Measurements from ENCODE around the gene SLITRK2.

The SLITRK2 gene

GRCh38 chrX:145821898-145822571 lies 4.4 kb downstream of the SLITRK2 start:
- no peak overlapping the region for H3K27ac ChIP-seq (ENCODE audit: insufficient read depth, low read length, poor library complexity, severe bottlenecking)
- H3K4me3 ChIP-seq (ENCODE audit: insufficient read depth, low read depth, low read length, poor library complexity, severe bottlenecking), result no peak overlapping the region
- H3K9me3 ChIP-seq (ENCODE audit: control insufficient read depth, low read length), result no peaks in the 10 kb centered on the region
- no peaks in the 10 kb centered on the region for H3K4me1 ChIP-seq (ENCODE audit: control insufficient read depth, insufficient read depth, low read length, poor library complexity, severe bottlenecking)
- no peaks in the 10 kb centered on the region for H3K27me3 ChIP-seq (replicated peaks; ENCODE audit: control insufficient read depth, insufficient read depth, low read length, poor library complexity, severe bottlenecking)
- no peak for DNase-seq
- H3K36me3 ChIP-seq (ENCODE audit: control insufficient read depth, insufficient read depth, low read length), result no peaks in the 10 kb centered on the region

GRCh38 chrX:145823132-145823531 lies 5.5 kb downstream of the SLITRK2 start:
- H3K4me1 ChIP-seq (ENCODE audit: control insufficient read depth, insufficient read depth, low read length, poor library complexity, severe bottlenecking), result no peaks in the 10 kb centered on the region
- H3K9me3 ChIP-seq (ENCODE audit: control insufficient read depth, low read length), result no peaks in the 10 kb centered on the region
- no peaks in the 10 kb centered on the region for H3K36me3 ChIP-seq (ENCODE audit: control insufficient read depth, insufficient read depth, low read length)
- no peaks in the 10 kb centered on the region for H3K27me3 ChIP-seq (replicated peaks; ENCODE audit: control insufficient read depth, insufficient read depth, low read length, poor library complexity, severe bottlenecking)
- H3K27ac ChIP-seq (ENCODE audit: insufficient read depth, low read length, poor library complexity, severe bottlenecking), result no peak overlapping the region
- no peak for DNase-seq
- H3K4me3 ChIP-seq (ENCODE audit: insufficient read depth, low read depth, low read length, poor library complexity, severe bottlenecking), result no peak overlapping the region

GRCh38 chrX:145825896-145826295 lies 8.3 kb downstream of the SLITRK2 start:
- Histone ChIP-seq H3K27ac (ENCODE audit: insufficient read depth, low read length, poor library complexity, severe bottlenecking) (no peak overlapping the region), H3K9me3 (ENCODE audit: control insufficient read depth, low read length) (no peaks in the 10 kb centered on the region), H3K36me3 (ENCODE audit: control insufficient read depth, insufficient read depth, low read length) (no peaks in the 10 kb centered on the region), H3K4me3 (ENCODE audit: insufficient read depth, low read depth, low read length, poor library complexity, severe bottlenecking) (no peak overlapping the region), H3K4me1 (ENCODE audit: control insufficient read depth, insufficient read depth, low read length, poor library complexity, severe bottlenecking) (no peaks in the 10 kb centered on the region), H3K27me3 (replicated peaks; ENCODE audit: control insufficient read depth, insufficient read depth, low read length, poor library complexity, severe bottlenecking) (no peaks in the 10 kb centered on the region)
- DNase-seq, result no peak

GRCh38 chrX:145826466-145826865 lies 8.8 kb downstream of the SLITRK2 start:
- no peak for DNase-seq
- H3K36me3 ChIP-seq (ENCODE audit: control insufficient read depth, insufficient read depth, low read length), result no peaks in the 10 kb centered on the region
- H3K4me3 ChIP-seq (ENCODE audit: insufficient read depth, low read depth, low read length, poor library complexity, severe bottlenecking), result no peak overlapping the region
- no peaks in the 10 kb centered on the region for H3K27me3 ChIP-seq (replicated peaks; ENCODE audit: control insufficient read depth, insufficient read depth, low read length, poor library complexity, severe bottlenecking)
- no peaks in the 10 kb centered on the region for H3K4me1 ChIP-seq (ENCODE audit: control insufficient read depth, insufficient read depth, low read length, poor library complexity, severe bottlenecking)
- no peak overlapping the region for H3K27ac ChIP-seq (ENCODE audit: insufficient read depth, low read length, poor library complexity, severe bottlenecking)
- H3K9me3 ChIP-seq (ENCODE audit: control insufficient read depth, low read length), result no peaks in the 10 kb centered on the region

DNA sequence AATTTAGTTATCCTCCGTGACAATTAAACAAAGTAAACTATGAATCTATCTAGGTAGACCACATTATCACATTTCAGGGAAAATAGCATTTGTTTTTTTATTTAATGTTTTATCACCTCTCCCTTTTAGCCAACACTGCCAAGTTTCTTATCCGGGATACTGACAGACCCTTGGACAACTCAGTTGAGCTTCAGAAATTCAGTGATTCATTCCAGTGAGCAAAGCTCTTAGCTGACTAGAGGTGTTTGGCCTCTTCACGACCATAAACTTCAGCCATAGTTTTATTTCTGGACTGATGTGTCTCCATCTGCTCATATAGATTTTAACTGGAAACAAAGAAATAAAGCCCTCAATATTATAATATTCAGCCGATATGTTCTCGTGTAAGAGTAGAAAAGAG lies 15.2 kb downstream of the SLITRK2 start:
- Histone ChIP-seq H3K36me3 (ENCODE audit: control insufficient read depth, insufficient read depth, low read length) (no peaks in the 10 kb centered on the region), H3K4me3 (ENCODE audit: insufficient read depth, low read depth, low read length, poor library complexity, severe bottlenecking) (no peak overlapping the region), H3K4me1 (ENCODE audit: control insufficient read depth, insufficient read depth, low read length, poor library complexity, severe bottlenecking) (no peaks in the 10 kb centered on the region), H3K9me3 (ENCODE audit: control insufficient read depth, low read length) (no peaks in the 10 kb centered on the region), H3K27ac (ENCODE audit: insufficient read depth, low read length, poor library complexity, severe bottlenecking) (no peak overlapping the region), H3K27me3 (replicated peaks; ENCODE audit: control insufficient read depth, insufficient read depth, low read length, poor library complexity, severe bottlenecking) (no peaks in the 10 kb centered on the region)
- DNase-seq, result no peak

GRCh38 chrX:145840531-145840930 lies 22.9 kb downstream of the SLITRK2 start:
- Histone ChIP-seq H3K27me3 (replicated peaks; ENCODE audit: control insufficient read depth, insufficient read depth, low read length, poor library complexity, severe bottlenecking) (no peaks in the 10 kb centered on the region), H3K27ac (ENCODE audit: insufficient read depth, low read length, poor library complexity, severe bottlenecking) (no peak overlapping the region), H3K4me1 (ENCODE audit: control insufficient read depth, insufficient read depth, low read length, poor library complexity, severe bottlenecking) (no peaks in the 10 kb centered on the region), H3K4me3 (ENCODE audit: insufficient read depth, low read depth, low read length, poor library complexity, severe bottlenecking) (no peak overlapping the region), H3K36me3 (ENCODE audit: control insufficient read depth, insufficient read depth, low read length) (no peaks in the 10 kb centered on the region), H3K9me3 (ENCODE audit: control insufficient read depth, low read length) (no peaks in the 10 kb centered on the region)
- no peak for DNase-seq

DNA sequence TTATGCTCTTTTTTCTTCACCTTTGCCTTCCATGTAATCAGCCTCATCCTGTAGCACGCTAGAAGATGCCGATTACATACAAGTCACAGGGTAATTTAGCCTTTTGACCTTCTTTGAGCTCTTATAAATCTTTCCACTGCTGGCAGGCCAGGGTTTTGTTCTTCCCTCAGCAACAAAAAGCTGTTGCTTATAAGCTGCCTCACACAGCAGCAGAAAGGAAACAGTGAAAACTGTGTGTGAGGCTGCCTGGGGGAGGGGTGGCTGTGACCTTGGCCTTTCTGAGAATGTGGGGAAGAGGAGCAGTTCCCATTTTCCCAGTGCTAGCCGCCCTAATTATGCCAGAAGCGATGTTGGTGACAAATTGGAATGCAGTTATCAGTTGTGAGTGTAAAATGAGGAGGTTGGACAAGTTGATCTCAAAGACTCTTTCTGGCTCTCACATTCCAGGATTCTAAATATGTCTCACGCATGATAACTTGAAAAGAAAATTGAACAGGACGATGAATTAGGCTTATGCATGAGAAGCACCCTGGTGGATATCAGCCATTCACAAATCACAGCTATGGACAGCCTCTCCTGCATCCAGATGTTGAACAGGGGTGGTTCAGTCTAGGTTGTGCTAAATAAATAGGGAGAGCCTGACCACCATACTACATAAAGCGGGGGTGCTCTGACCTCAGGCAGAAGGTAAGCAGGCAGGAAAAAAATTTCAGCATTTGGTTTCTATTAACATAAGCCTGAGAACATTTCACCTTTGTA lies 25.7 kb downstream of the SLITRK2 start:
- no peak overlapping the region for H3K27ac ChIP-seq (ENCODE audit: insufficient read depth, low read length, poor library complexity, severe bottlenecking)
- H3K4me1 ChIP-seq (ENCODE audit: control insufficient read depth, insufficient read depth, low read length, poor library complexity, severe bottlenecking), result no peaks in the 10 kb centered on the region
- H3K4me3 ChIP-seq (ENCODE audit: insufficient read depth, low read depth, low read length, poor library complexity, severe bottlenecking), result no peak overlapping the region
- no peaks in the 10 kb centered on the region for H3K36me3 ChIP-seq (ENCODE audit: control insufficient read depth, insufficient read depth, low read length)
- no peaks in the 10 kb centered on the region for H3K9me3 ChIP-seq (ENCODE audit: control insufficient read depth, low read length)
- H3K27me3 ChIP-seq (replicated peaks; ENCODE audit: control insufficient read depth, insufficient read depth, low read length, poor library complexity, severe bottlenecking), result no peaks in the 10 kb centered on the region
- no peak for DNase-seq

- Histone ChIP-seq H3K27ac (ENCODE audit: insufficient read depth, low read length, poor library complexity, severe bottlenecking) (no peak overlapping the region), H3K36me3 (ENCODE audit: control insufficient read depth, insufficient read depth, low read length) (no peaks in the 10 kb centered on the region), H3K9me3 (ENCODE audit: control insufficient read depth, low read length) (no peaks in the 10 kb centered on the region), H3K4me3 (ENCODE audit: insufficient read depth, low read depth, low read length, poor library complexity, severe bottlenecking) (no peak overlapping the region), H3K27me3 (replicated peaks; ENCODE audit: control insufficient read depth, insufficient read depth, low read length, poor library complexity, severe bottlenecking) (no peaks in the 10 kb centered on the region), H3K4me1 (ENCODE audit: control insufficient read depth, insufficient read depth, low read length, poor library complexity, severe bottlenecking) (no peaks in the 10 kb centered on the region)
- no peak for DNase-seq
Observed at GRCh38 chrX:145844886-145845285, 27.3 kb downstream of the SLITRK2 start.

DNA sequence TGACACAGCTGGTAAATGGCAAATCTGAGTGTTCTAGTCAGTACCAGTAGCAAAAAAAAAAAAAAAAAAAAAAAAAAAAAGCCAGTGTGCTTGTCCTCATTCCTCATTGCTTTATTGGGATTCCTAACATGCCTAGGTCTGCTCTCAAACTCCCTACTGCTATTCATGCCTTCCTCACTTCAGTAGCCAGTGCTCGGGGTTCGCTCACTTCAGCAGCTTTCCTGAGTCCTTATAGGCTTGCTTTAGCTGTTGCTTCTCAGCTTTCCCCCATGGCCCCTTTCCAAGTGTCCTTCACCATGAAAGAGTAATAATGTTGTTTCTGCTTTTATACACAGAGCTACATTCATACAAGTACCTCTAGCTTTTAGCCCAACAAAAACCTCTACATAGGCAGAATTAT lies 30.8 kb downstream of the SLITRK2 start:
- Histone ChIP-seq H3K9me3 (ENCODE audit: control insufficient read depth, low read length) (no peaks in the 10 kb centered on the region), H3K36me3 (ENCODE audit: control insufficient read depth, insufficient read depth, low read length) (no peaks in the 10 kb centered on the region), H3K4me3 (ENCODE audit: insufficient read depth, low read depth, low read length, poor library complexity, severe bottlenecking) (no peak overlapping the region), H3K27me3 (replicated peaks; ENCODE audit: control insufficient read depth, insufficient read depth, low read length, poor library complexity, severe bottlenecking) (no peaks in the 10 kb centered on the region), H3K27ac (ENCODE audit: insufficient read depth, low read length, poor library complexity, severe bottlenecking) (no peak overlapping the region), H3K4me1 (ENCODE audit: control insufficient read depth, insufficient read depth, low read length, poor library complexity, severe bottlenecking) (no peaks in the 10 kb centered on the region)
- DNase-seq, result no peak

DNA sequence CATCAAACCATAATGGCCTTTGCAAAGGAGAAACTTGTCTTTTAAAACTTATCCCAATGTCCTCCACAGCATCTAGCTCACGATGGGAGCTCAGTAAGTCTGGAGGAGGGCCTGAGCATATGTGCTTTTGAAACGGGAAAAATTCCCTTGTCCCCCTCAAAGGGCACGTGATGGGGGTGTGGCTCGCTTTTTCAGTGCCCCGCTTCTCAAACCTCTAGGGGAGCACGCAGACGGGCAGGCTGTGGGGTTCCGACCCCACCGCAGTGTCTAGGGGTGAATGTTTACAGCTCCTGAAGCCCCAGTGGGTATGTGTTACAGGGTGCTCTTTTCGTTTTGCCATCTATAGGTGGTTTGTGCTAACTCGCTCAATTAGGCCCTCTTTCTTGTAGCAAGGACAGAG lies 31.2 kb downstream of the SLITRK2 start:
- Histone ChIP-seq H3K9me3 (ENCODE audit: control insufficient read depth, low read length) (no peaks in the 10 kb centered on the region), H3K4me1 (ENCODE audit: control insufficient read depth, insufficient read depth, low read length, poor library complexity, severe bottlenecking) (no peaks in the 10 kb centered on the region), H3K36me3 (ENCODE audit: control insufficient read depth, insufficient read depth, low read length) (no peaks in the 10 kb centered on the region), H3K27me3 (replicated peaks; ENCODE audit: control insufficient read depth, insufficient read depth, low read length, poor library complexity, severe bottlenecking) (no peaks in the 10 kb centered on the region), H3K27ac (ENCODE audit: insufficient read depth, low read length, poor library complexity, severe bottlenecking) (no peak overlapping the region), H3K4me3 (ENCODE audit: insufficient read depth, low read depth, low read length, poor library complexity, severe bottlenecking) (no peak overlapping the region)
- DNase-seq, result no peak

Data from effector memory CD4-positive, alpha-beta T cell (primary cell).